Colonic mucosa (tissue), 4 donors: ENCODE data around the gene GRIN2A. TPM values are rescaled to one million over a fixed set of nuclear protein-coding genes. Genes with fewer than 3 reads are reported as not detected.
A peak's percentile ranks its signal among the peaks of the same experiment; 100 is the strongest.

Experiments
- DNase-seq: peaks from one replicate; pipeline ENCODE4 v3.0.0-alpha.2; 2020
- H3K27ac ChIP-seq: fragments of 200-600 bp; one replicate; pipeline ENCODE4 v1.8.0; 2021
- H3K27me3 ChIP-seq: fragments of 200-600 bp; one replicate; pipeline ENCODE4 v1.8.0; 2021
- H3K36me3 ChIP-seq: fragments of 200-600 bp; one replicate; pipeline ENCODE4 v1.8.0; 2021
- H3K4me1 ChIP-seq: fragments of 200-600 bp; one replicate; pipeline ENCODE4 v1.8.0; 2021; ENCODE audit warnings: mild to moderate bottlenecking
- H3K4me3 ChIP-seq: fragments of 200-600 bp; one replicate; pipeline ENCODE4 v1.8.0; 2021
- H3K9ac ChIP-seq, 2 donors: one replicate each; pipeline ENCODE4 v1.7.0; 2013; ENCODE audit warnings: control low read depth in 2 of 2, low read depth in 2 of 2, low read length in 2 of 2
- H3K9me3 ChIP-seq: fragments of 200-600 bp; one replicate; pipeline ENCODE4 v1.8.0; 2021
- intact Hi-C: fragments of 100-400 bp; cut with DNase I; formaldehyde crosslinking; loops from one replicate; pipeline ENCODE4 v1.14.1; 2022
- total RNA-seq, 2 donors: library from RNA; stranded (reverse); fragmentation: NEBNext Ultra II Directional in 1 of 2; extraction: Animal tissue kit (Norgen Biotek cat#: 25700) in 1 of 2; gene quantifications; one replicate each; pipeline ENCODE4 v1.2.1, GENCODE V29; 2021
- TF ChIP-seq, protein P1 (sequence below): fragments of 200-600 bp; IDR thresholded peaks from one replicate; pipeline ENCODE4 v1.8.0; 2022; ENCODE audit warnings: antibody characterized with exemption, mild to moderate bottlenecking
- donor health status: healthy.
- donor health status: DM: no; HTN: no; CAD: no.
- donor health status: DM: no; HTN: no; CAD: no.

Gene GRIN2A
- total RNA-seq, 2 donors from 2014 or later: 0.15 to 0.40 TPM

DNA sequence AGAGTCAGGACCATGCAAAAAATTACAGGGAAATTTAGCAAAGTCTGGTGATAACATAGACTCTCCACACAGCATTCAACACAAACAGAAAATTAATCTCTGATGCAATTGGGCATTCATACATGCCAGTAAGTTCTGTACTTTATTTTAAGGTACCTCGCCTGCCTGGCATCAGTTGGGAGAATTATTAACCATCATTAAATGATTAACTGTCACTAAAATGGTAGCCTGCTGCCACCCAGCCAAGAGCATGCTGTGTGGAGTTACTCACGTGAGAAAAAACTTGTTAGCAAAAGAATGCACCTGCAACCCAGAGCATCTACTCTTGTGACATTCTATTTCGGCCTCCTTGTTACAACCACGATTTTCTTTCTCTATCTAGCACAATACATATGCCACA, 117.2 kb downstream of the GRIN2A start:
- no peaks in the 10 kb centered on the region for H3K36me3 ChIP-seq
- no peak for DNase-seq
- no peak overlapping the region for H3K9ac ChIP-seq
- H3K4me1 ChIP-seq: no peaks in the 10 kb centered on the region
- no peaks in the 10 kb centered on the region for H3K27me3 ChIP-seq
- no peaks in the 10 kb centered on the region for H3K9me3 ChIP-seq
- TF ChIP-seq, protein P1, sequence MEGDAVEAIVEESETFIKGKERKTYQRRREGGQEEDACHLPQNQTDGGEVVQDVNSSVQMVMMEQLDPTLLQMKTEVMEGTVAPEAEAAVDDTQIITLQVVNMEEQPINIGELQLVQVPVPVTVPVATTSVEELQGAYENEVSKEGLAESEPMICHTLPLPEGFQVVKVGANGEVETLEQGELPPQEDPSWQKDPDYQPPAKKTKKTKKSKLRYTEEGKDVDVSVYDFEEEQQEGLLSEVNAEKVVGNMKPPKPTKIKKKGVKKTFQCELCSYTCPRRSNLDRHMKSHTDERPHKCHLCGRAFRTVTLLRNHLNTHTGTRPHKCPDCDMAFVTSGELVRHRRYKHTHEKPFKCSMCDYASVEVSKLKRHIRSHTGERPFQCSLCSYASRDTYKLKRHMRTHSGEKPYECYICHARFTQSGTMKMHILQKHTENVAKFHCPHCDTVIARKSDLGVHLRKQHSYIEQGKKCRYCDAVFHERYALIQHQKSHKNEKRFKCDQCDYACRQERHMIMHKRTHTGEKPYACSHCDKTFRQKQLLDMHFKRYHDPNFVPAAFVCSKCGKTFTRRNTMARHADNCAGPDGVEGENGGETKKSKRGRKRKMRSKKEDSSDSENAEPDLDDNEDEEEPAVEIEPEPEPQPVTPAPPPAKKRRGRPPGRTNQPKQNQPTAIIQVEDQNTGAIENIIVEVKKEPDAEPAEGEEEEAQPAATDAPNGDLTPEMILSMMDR: no peak
- H3K27ac ChIP-seq: no peak overlapping the region
- intact Hi-C loops: no loop called here
- H3K4me3 ChIP-seq: no peak overlapping the region

DNA sequence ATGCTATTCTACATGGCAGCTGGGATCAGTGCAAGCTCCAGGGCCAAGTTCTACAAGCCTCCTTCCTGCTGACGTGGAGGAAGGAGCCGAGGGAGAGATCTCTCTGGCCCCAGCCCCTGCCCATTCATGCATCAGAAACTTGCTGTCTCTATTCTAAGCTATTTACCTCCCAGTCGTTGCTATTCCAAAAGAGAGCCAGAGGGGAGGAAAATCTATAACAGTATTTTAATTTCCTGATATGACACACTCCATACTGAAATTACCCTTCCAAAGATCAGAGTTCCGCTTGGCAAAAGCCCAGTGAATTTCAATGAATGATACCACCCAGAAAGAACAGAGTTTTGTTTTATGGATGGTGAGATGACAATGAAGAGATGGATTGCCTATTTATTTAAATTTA, 133.4 kb downstream of the GRIN2A start:
- TF ChIP-seq, protein P1: no peak
- Histone ChIP-seq H3K9me3 (no peaks in the 10 kb centered on the region), H3K4me3 (no peak overlapping the region), H3K9ac (no peak overlapping the region), H3K27me3 (no peaks in the 10 kb centered on the region), H3K4me1 (no peaks in the 10 kb centered on the region), H3K36me3 (no peaks in the 10 kb centered on the region), H3K27ac (no peak overlapping the region)
- no peak for DNase-seq
- intact Hi-C loops: no loop called here

DNA sequence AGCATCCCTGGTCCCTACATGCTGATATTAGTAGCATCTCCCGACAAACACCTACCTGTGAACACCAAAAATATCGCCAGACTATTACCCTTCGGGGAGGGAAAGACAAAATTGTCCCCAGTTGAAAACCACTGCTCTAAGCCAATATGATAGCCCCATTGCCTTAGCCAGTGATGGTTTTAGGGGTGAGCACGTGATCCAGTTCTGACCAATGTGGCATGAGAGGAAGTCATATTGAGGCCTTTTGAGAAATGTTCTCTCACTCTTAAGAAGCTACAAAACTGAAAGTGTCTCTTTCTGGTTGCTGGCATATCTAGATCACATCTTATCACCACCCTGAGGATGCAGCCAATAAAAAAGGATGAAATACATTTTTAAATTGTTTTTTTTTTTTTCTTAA, 136.3 kb downstream of the GRIN2A start:
- no peak overlapping the region for H3K27ac ChIP-seq
- intact Hi-C loops: no loop called here
- H3K4me1 ChIP-seq: no peaks in the 10 kb centered on the region
- no peak overlapping the region for H3K4me3 ChIP-seq
- DNase-seq: no peak
- no peak overlapping the region for H3K9ac ChIP-seq
- TF ChIP-seq, protein P1: no peak
- no peaks in the 10 kb centered on the region for H3K36me3 ChIP-seq
- no peaks in the 10 kb centered on the region for H3K9me3 ChIP-seq
- H3K27me3 ChIP-seq: no peaks in the 10 kb centered on the region

DNA sequence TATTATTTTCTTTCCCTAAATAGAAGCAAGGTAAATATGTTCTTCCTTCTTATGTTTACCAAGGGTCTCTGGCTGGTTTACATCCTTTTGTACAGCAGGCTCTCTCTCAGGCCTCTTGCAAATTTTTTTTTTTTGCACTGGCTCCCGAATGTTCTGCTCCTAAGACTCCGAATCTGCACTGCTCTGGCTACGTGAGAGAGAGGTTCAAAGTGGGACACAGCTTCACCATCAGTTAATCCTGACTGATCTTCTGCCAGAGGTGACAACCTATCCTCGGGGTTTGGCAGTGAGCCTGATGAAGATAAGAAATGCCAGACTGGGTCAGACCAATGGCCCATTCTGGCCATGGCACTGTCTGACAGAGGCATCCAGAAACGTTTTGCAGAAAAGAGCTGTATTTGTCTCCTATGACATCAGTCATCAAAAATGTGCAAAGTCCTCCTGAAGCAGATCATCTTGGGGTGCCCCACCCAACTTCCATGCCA, 136.9 kb downstream of the GRIN2A start:
- TF ChIP-seq, protein P1: no peak
- DNase-seq: no peak
- Histone ChIP-seq H3K4me1 (no peaks in the 10 kb centered on the region), H3K4me3 (no peak overlapping the region), H3K27ac (no peak overlapping the region), H3K9me3 (no peaks in the 10 kb centered on the region), H3K27me3 (no peaks in the 10 kb centered on the region), H3K9ac (no peak overlapping the region), H3K36me3 (no peaks in the 10 kb centered on the region)
- intact Hi-C loops: no loop called here

DNA sequence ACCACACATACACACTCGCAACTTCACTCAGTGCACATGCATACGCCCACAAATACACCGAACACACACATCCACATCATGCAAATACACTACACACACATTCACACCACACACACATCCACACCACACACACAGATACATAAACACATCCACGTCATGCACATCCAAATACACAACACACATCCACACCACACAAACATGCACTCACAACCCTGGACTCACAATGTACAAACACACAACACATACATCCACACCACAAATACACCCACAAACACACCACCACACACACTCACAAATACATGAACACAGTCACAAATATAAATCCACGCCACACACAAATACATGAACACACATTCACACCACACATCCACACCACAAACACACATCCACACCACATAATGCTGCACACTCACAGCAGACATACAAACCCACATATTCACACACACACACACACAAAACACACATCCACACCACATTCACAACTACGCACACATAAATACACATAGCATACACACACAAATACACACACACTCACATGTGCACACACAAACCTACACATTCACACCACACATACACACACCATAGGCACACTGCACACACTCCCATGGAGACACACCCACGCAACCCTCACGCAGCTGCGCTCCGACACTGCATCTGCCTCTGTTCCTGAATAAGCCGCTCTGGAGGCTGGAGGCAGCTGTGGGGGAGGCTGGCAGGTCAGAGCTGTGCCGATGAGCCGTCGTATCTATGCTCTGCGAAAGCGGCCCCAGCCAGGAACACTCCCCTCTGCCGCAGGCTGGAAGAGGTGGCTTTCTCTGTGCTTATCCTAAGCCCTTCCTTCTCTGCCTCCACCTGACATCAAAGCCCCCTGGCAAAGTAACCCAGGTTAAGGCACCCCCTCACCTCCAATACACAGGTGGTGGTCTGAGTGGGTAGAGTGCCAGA, 141.8 kb downstream of the GRIN2A start:
- no peak overlapping the region for H3K27ac ChIP-seq
- no peaks in the 10 kb centered on the region for H3K27me3 ChIP-seq
- H3K9me3 ChIP-seq: no peaks in the 10 kb centered on the region
- peak overlapping the region in 1 of 2 donors; percentile 2 for H3K9ac ChIP-seq
- TF ChIP-seq, protein P1: no peak
- H3K4me1 ChIP-seq: no peaks in the 10 kb centered on the region
- intact Hi-C loops: no loop called here
- no peak overlapping the region for H3K4me3 ChIP-seq
- DNase-seq: no peak
- H3K36me3 ChIP-seq: no peaks in the 10 kb centered on the region
